CD4-positive, alpha-beta T cell treated with Interleukin-21 for 1 hour (primary cell): ENCODE data around the gene AGTRAP.

ENCODE experiments used
- DNase-seq: peaks from one replicate; pipeline ENCODE4 v3.0.0-alpha.2; 2020

AGTRAP gene

GRCh38 chr1:11735854-11736745, at the start of gene AGTRAP:
Gene AGTRAP (plus strand): TSS chr1:11736136. CDS start chr1:11736209, 73 bp downstream.
- DNase-seq = peak; percentile 89

GRCh38 chr1:11688506-11688905, 47.4 kb upstream of the AGTRAP start:
- no peak for DNase-seq

GRCh38 chr1:11690397-11691301, 45.3 kb upstream of the AGTRAP start:
- no peak for DNase-seq

GRCh38 chr1:11691302-11691914, 44.5 kb upstream of the AGTRAP start, which contains the start of gene DRAXIN:
Gene DRAXIN (plus strand): TSS chr1:11691710. CDS start chr1:11706259, 14,549 bp downstream.
- no peak for DNase-seq

- no peak for DNase-seq
Observed at GRCh38 chr1:11691928-11692711, 43.8 kb upstream of the AGTRAP start.

- peak; percentile 56 for DNase-seq
Observed at GRCh38 chr1:11693024-11693590, 42.8 kb upstream of the AGTRAP start.

GRCh38 chr1:11693917-11694316, 42.0 kb upstream of the AGTRAP start:
- DNase-seq = no peak

- DNase-seq = no peak
Observed at GRCh38 chr1:11695861-11696260, 40.1 kb upstream of the AGTRAP start.

GRCh38 chr1:11697188-11697892, 38.6 kb upstream of the AGTRAP start:
- DNase-seq = no peak

- DNase-seq = no peak
Observed at GRCh38 chr1:11697893-11698210, 38.1 kb upstream of the AGTRAP start.

- DNase-seq = no peak
Observed at GRCh38 chr1:11700601-11701467, 35.1 kb upstream of the AGTRAP start.

GRCh38 chr1:11701551-11701961, 34.4 kb upstream of the AGTRAP start:
- no peak for DNase-seq

GRCh38 chr1:11701981-11702803, 33.7 kb upstream of the AGTRAP start:
- no peak for DNase-seq

GRCh38 chr1:11703357-11704193, 32.4 kb upstream of the AGTRAP start:
- no peak for DNase-seq

GRCh38 chr1:11704194-11704529, 31.8 kb upstream of the AGTRAP start:
- no peak for DNase-seq

GRCh38 chr1:11704691-11705475, 31.1 kb upstream of the AGTRAP start:
- no peak for DNase-seq

GRCh38 chr1:11705596-11705995, 30.3 kb upstream of the AGTRAP start:
- DNase-seq = no peak

- no peak for DNase-seq
Observed at GRCh38 chr1:11706292-11706691, 29.6 kb upstream of the AGTRAP start.
